Smooth muscle cell (in vitro differentiated cells): ENCODE results near the gene COX10. TPM values are rescaled to one million over a fixed set of nuclear protein-coding genes. Genes with fewer than 3 reads are reported as not detected.
"Not testable (repeated sequence)": the region's sequence is repeated elsewhere in the genome, so short reads cannot be mapped to it uniquely, and the experiment has no call there.

ENCODE experiments used
- DNase-seq: peaks from one replicate; lab custom pipeline; 2025; ENCODE audit not compliant: unreplicated experiment; lab: John Stamatoyannopoulos, UW
- H2AFZ ChIP-seq: fragments of 200-600 bp; sonication (generic); 2 replicates; pipeline ENCODE4 v1.6.0; 2016; ENCODE audit warnings: antibody characterized with exemption, low read depth, mild to moderate bottlenecking
- H3F3A ChIP-seq: fragments of 200-600 bp; sonication (generic); 2 replicates; pipeline ENCODE4 v1.6.0; 2017; ENCODE audit warnings: antibody characterized with exemption, low read depth
- H3K27ac ChIP-seq: fragments of 200-600 bp; sonication (generic); 2 replicates; pipeline ENCODE4 v1.5.1; 2016; ENCODE audit warnings: low read depth, mild to moderate bottlenecking
- H3K27me3 ChIP-seq: fragments of 200-600 bp; sonication (generic); 2 replicates; pipeline ENCODE4 v1.6.1; 2016; ENCODE audit warnings: low read depth, mild to moderate bottlenecking
- H3K36me3 ChIP-seq: fragments of 200-600 bp; sonication (generic); 2 replicates; pipeline ENCODE4 v1.5.1; 2016; ENCODE audit warnings: low read depth
- H3K4me1 ChIP-seq: fragments of 200-600 bp; sonication (generic); 2 replicates; pipeline ENCODE4 v1.5.1; 2016; ENCODE audit warnings: low read depth
- H3K4me2 ChIP-seq: fragments of 200-600 bp; sonication (generic); 2 replicates; pipeline ENCODE4 v1.6.0; 2016; ENCODE audit warnings: mild to moderate bottlenecking
- H3K4me3 ChIP-seq: fragments of 200-600 bp; sonication (generic); 2 replicates; pipeline ENCODE4 v1.5.1; 2016; ENCODE audit warnings: mild to moderate bottlenecking
- H3K79me2 ChIP-seq: fragments of 200-600 bp; sonication (generic); 2 replicates; pipeline ENCODE4 v1.6.0; 2016; ENCODE audit warnings: low read depth, mild to moderate bottlenecking
- H3K9ac ChIP-seq: fragments of 200-600 bp; sonication (generic); 2 replicates; pipeline ENCODE4 v1.6.0; 2016; ENCODE audit warnings: low read depth
- H3K9me3 ChIP-seq: fragments of 200-600 bp; sonication (generic); replicated peaks from 2 replicates; pipeline ENCODE4 v1.5.1; 2016; ENCODE audit warnings: low read depth
- H4K20me1 ChIP-seq: fragments of 200-600 bp; sonication (generic); 2 replicates; pipeline ENCODE4 v1.6.0; 2016; ENCODE audit warnings: low read depth
- CTCF ChIP-seq: fragments of 200-600 bp; sonication (generic); IDR thresholded peaks from 2 replicates; pipeline ENCODE4 v1.5.1; 2017; ENCODE audit warnings: borderline replicate concordance, mild to moderate bottlenecking, antibody characterized with exemption; ENCODE audit not compliant: insufficient read depth, poor library complexity, severe bottlenecking
- WGBS: methylation state at CpG from one replicate; pipeline ENCODE4 v1.1.7; 2016; ENCODE audit warnings: low lambda C conversion rate; 5-methylcytosine and 5-hydroxymethylcytosine counted together
- polyA plus RNA-seq: library from polyadenylated mRNA; unstranded; fragments of >200 nt; fragmentation: Nextera tagmentation; extraction: Ambion mirVana; gene quantifications from 2 replicates; pipeline ENCODE4 v1.2.1, GENCODE V29; 2016
- total RNA-seq: library from RNA; depleted of rRNA; stranded (reverse); fragments of >200 nt; gene quantifications from 2 replicates; pipeline ENCODE4 v1.2.3, GENCODE V29; 2014

Gene COX10
- total and polyA plus RNA-seq, 2 experiments from 2014 or later = 15.1 to 18.4 TPM

- Histone ChIP-seq H3K4me3 (no peak overlapping the region), H3K27ac (no peak overlapping the region), H3K4me1 (no peaks in the 10 kb centered on the region), H3K79me2 (no peaks in the 10 kb centered on the region), H3K4me2 (no peak overlapping the region), H2AFZ (no peak overlapping the region), H4K20me1 (no peaks in the 10 kb centered on the region), H3F3A (no peaks in the 10 kb centered on the region), H3K9ac (no peak overlapping the region), H3K27me3 (no peaks in the 10 kb centered on the region), H3K9me3 (no peaks in the 10 kb centered on the region), H3K36me3 (no peaks in the 10 kb centered on the region)
- TF ChIP-seq CTCF = no peak
- WGBS = 66% methylated on average over 4 of the region's 4 CpGs
- no peak for DNase-seq
Observed at GRCh38 chr17:14222611-14223010, 153.3 kb downstream of the COX10 start.

DNA sequence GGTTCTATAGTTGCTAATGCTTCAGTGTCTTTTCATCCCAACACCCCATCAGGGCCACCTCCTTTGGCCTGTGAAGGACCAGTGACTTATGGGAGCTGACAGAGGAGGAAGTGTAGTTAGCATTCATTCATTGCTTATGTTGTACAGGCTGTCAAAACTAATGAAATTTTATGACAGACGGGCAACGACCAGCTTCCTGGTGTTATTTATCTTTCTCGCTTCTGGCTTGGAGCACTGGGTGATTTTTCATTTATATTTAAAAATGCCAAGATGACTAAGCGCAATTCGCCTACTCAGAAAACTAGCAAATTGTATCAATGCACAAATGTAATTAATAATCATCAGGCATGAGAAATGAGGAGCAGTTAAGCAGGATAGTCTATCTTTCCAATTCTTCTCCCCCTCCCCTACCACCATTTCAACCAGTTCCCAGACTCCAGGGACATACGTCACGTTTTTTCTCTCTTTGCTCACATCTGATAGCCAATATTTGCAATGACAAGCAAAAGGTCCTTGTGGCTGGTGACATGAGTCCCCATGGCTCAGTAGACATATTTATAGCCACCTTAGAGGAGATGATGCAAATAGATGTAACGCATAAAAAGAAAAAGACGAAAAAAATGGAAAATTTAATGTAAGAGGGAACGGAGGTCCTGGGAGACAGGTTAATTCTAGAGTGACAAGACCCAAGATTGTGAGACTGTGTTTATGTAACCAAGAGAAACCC, 156.1 kb downstream of the COX10 start:
- WGBS = 93% methylated on average over 10 of the region's 10 CpGs
- Histone ChIP-seq H2AFZ (no peak overlapping the region), H3K27ac (no peak overlapping the region), H3F3A (no peaks in the 10 kb centered on the region), H3K9me3 (no peaks in the 10 kb centered on the region), H3K4me3 (no peak overlapping the region), H3K9ac (no peak overlapping the region), H3K4me1 (no peaks in the 10 kb centered on the region), H3K27me3 (no peaks in the 10 kb centered on the region), H4K20me1 (no peaks in the 10 kb centered on the region), H3K36me3 (no peaks in the 10 kb centered on the region), H3K4me2 (no peak overlapping the region), H3K79me2 (no peaks in the 10 kb centered on the region)
- no peak for DNase-seq
- TF ChIP-seq CTCF = no peak

- no peak for DNase-seq
- H3K27me3 ChIP-seq = no peaks in the 10 kb centered on the region
- H2AFZ ChIP-seq = no peak overlapping the region
- H3K79me2 ChIP-seq = no peaks in the 10 kb centered on the region
- H3K36me3 ChIP-seq = no peaks in the 10 kb centered on the region
- 99% methylated on average over 7 of the region's 7 CpGs for WGBS
- no peaks in the 10 kb centered on the region for H3K9me3 ChIP-seq
- no peak overlapping the region for H3K4me3 ChIP-seq
- H3F3A ChIP-seq = no peaks in the 10 kb centered on the region
- H3K4me2 ChIP-seq = no peak overlapping the region
- no peaks in the 10 kb centered on the region for H3K4me1 ChIP-seq
- H4K20me1 ChIP-seq = no peaks in the 10 kb centered on the region
- H3K9ac ChIP-seq = no peak overlapping the region
- H3K27ac ChIP-seq = no peak overlapping the region
- no peak for TF ChIP-seq CTCF
Observed at GRCh38 chr17:14227052-14227451, 157.7 kb downstream of the COX10 start.

GRCh38 chr17:14228903-14229302, 159.6 kb downstream of the COX10 start:
- no peak for DNase-seq
- no peaks in the 10 kb centered on the region for H3K79me2 ChIP-seq
- no peak overlapping the region for H2AFZ ChIP-seq
- no peaks in the 10 kb centered on the region for H3K36me3 ChIP-seq
- H3K27ac ChIP-seq = no peak overlapping the region
- no peak for TF ChIP-seq CTCF
- no peaks in the 10 kb centered on the region for H3F3A ChIP-seq
- no peaks in the 10 kb centered on the region for H4K20me1 ChIP-seq
- H3K4me1 ChIP-seq = no peaks in the 10 kb centered on the region
- H3K9me3 ChIP-seq = no peaks in the 10 kb centered on the region
- H3K4me2 ChIP-seq = peak overlapping the region; percentile 45
- no peaks in the 10 kb centered on the region for H3K27me3 ChIP-seq
- no peak overlapping the region for H3K4me3 ChIP-seq
- H3K9ac ChIP-seq = no peak overlapping the region
- 24% methylated on average over 4 of the region's 4 CpGs for WGBS

GRCh38 chr17:14231187-14231586, 161.9 kb downstream of the COX10 start:
- H3K4me2 ChIP-seq, H3K36me3 ChIP-seq, H3F3A ChIP-seq, H3K79me2 ChIP-seq, H2AFZ ChIP-seq, H3K4me3 ChIP-seq, H3K4me1 ChIP-seq, H3K27me3 ChIP-seq, H3K9me3 ChIP-seq, H4K20me1 ChIP-seq, DNase-seq, H3K27ac ChIP-seq, H3K9ac ChIP-seq: not testable (repeated sequence)
- WGBS = 49% methylated on average over 4 of the region's 6 CpGs
